ENCODE results near the gene CRYBA2.

DNA sequence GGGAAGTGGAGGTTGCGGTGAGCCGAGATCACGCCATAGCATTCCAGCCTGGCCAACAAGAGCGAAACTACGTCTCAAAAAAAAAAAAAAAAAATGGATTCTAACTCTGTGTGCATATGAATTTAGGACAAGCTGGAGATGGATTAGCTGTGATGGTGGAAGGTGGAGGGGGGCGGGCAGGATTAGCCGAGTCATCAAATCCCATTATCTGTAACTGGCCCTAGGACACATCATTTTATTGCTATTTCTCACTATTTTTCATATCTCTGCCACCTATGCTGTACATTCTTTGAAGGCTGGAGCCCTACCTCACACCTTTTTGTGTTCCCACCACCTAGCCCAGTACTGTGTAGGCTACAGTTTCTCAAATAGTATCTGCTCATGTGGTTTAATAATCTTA is 41.1 kb downstream of the CRYBA2 start:
- TF ChIP-seq MTA3 (IDR thresholded peaks at IDR 0.05; ENCODE audit: borderline replicate concordance) (no peak), TAF1 (IDR thresholded peaks at IDR 0.05; ENCODE audit: control insufficient read depth, extremely low read depth, insufficient read depth, low read length, severe bottlenecking) (no peak), CREB1 (IDR thresholded peaks at IDR 0.05) (no peak), CREB1 (CRISPR knock-in tag; IDR thresholded peaks at IDR 0.05) (no peak), CHD2 (IDR thresholded peaks at IDR 0.05; ENCODE audit: low read depth, low read length) (no peak), CEBPB (tag; IDR thresholded peaks at IDR 0.05) (no peak), MYNN (IDR thresholded peaks at IDR 0.05) (no peak), MYNN (CRISPR knock-in tag; IDR thresholded peaks at IDR 0.05) (no peak), ESRRA (IDR thresholded peaks at IDR 0.05; ENCODE audit: borderline replicate concordance, low read depth) (no peak), NFYB (IDR thresholded peaks at IDR 0.05; ENCODE audit: extremely low read depth, insufficient read length) (no peak), EZH2 (IDR thresholded peaks at IDR 0.05; ENCODE audit: borderline replicate concordance, low read depth, low read length) (no peak), ZNF124 (CRISPR knock-in tag; IDR thresholded peaks at IDR 0.05) (no peak), ELF4 (CRISPR knock-in tag; IDR thresholded peaks at IDR 0.05) (no peak)
- TF ChIP-seq, protein P1, sequence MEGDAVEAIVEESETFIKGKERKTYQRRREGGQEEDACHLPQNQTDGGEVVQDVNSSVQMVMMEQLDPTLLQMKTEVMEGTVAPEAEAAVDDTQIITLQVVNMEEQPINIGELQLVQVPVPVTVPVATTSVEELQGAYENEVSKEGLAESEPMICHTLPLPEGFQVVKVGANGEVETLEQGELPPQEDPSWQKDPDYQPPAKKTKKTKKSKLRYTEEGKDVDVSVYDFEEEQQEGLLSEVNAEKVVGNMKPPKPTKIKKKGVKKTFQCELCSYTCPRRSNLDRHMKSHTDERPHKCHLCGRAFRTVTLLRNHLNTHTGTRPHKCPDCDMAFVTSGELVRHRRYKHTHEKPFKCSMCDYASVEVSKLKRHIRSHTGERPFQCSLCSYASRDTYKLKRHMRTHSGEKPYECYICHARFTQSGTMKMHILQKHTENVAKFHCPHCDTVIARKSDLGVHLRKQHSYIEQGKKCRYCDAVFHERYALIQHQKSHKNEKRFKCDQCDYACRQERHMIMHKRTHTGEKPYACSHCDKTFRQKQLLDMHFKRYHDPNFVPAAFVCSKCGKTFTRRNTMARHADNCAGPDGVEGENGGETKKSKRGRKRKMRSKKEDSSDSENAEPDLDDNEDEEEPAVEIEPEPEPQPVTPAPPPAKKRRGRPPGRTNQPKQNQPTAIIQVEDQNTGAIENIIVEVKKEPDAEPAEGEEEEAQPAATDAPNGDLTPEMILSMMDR (IDR thresholded peaks at IDR 0.05 in 2 of 3, conservative IDR thresholded peaks at IDR 0.05 in 1 of 3; ENCODE audit: insufficient read depth in 2 of 3, low read depth in 1 of 3, low read length in 3 of 3) = no peak
- TF ChIP-seq, protein P2, sequence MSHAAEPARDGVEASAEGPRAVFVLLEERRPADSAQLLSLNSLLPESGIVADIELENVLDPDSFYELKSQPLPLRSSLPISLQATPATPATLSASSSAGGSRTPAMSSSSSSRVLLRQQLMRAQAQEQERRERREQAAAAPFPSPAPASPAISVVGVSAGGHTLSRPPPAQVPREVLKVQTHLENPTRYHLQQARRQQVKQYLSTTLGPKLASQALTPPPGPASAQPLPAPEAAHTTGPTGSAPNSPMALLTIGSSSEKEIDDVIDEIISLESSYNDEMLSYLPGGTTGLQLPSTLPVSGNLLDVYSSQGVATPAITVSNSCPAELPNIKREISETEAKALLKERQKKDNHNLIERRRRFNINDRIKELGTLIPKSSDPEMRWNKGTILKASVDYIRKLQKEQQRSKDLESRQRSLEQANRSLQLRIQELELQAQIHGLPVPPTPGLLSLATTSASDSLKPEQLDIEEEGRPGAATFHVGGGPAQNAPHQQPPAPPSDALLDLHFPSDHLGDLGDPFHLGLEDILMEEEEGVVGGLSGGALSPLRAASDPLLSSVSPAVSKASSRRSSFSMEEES (CRISPR knock-in tag; IDR thresholded peaks at IDR 0.05) = no peak
- TF ChIP-seq, protein P3, sequence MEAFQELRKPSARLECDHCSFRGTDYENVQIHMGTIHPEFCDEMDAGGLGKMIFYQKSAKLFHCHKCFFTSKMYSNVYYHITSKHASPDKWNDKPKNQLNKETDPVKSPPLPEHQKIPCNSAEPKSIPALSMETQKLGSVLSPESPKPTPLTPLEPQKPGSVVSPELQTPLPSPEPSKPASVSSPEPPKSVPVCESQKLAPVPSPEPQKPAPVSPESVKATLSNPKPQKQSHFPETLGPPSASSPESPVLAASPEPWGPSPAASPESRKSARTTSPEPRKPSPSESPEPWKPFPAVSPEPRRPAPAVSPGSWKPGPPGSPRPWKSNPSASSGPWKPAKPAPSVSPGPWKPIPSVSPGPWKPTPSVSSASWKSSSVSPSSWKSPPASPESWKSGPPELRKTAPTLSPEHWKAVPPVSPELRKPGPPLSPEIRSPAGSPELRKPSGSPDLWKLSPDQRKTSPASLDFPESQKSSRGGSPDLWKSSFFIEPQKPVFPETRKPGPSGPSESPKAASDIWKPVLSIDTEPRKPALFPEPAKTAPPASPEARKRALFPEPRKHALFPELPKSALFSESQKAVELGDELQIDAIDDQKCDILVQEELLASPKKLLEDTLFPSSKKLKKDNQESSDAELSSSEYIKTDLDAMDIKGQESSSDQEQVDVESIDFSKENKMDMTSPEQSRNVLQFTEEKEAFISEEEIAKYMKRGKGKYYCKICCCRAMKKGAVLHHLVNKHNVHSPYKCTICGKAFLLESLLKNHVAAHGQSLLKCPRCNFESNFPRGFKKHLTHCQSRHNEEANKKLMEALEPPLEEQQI (IDR thresholded peaks at IDR 0.05) = no peak

Data from K562 (cell line).